GM21619 (cell line): ENCODE data around the gene MCM7.

Experiments
- ATAC-seq: cut with Tn5 transposase; IDR thresholded peaks from one replicate; pipeline ENCODE4 v1.9.1; 2021; ENCODE audit not compliant: unreplicated experiment

MCM7 gene

DNA sequence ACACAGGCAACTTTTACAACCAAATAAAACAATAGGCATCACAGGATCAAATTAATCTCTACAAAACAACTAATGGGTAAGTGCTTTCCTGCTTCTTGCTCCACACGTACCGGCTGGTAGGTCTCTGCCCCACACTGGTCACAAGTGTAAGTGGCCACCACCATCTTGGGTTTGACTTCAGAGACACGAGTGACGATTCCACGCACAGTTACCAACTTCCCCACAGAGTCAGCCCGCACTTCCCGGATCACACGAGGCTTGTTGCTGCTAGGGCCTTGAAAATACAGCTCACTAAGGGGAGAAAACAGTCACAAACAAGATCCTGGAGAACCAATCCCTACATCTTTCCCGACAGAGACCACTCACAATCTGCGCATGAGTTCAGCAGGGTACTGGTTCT is 2.3 kb downstream of the MCM7 start:
- no peak for ATAC-seq

DNA sequence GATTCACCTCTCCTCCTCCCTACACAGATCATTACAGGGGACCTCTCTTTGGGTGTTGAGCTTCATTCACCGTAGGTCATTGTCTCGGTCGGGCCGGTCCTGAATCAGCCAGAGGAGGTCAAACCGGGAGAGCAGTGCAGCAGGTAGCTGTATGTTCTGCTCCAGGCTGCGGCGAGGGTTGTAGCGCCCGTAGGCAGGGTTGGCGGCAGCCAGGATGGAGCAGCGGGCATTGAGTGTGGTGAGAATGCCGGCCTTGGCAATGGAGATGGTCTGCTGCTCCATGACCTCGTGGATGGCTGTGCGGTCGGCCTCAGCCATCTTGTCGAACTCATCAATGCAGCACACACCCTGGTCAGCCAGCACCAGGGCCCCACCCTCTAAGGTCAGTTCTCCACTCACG is 5.5 kb downstream of the MCM7 start:
- ATAC-seq = no peak

DNA sequence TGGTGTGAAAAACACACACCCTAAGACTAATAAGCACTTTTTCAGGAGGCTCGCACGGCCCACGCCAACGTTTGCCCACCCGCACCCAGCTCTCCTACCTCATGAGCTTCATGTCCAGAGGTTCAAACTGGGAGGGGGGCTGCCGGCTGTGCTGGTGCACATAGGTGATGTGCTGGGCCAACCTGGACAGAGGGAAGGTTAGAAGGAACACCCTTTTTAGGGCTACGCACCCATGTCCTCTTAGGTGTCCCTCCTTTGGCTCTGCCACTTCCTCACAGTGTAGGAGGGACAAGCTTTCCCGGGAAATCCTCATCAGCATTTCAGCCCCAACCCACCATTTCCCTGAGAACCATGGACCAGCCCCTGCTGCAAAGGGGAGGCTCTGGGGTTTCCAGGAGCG is 5.9 kb downstream of the MCM7 start:
- ATAC-seq = no peak

DNA sequence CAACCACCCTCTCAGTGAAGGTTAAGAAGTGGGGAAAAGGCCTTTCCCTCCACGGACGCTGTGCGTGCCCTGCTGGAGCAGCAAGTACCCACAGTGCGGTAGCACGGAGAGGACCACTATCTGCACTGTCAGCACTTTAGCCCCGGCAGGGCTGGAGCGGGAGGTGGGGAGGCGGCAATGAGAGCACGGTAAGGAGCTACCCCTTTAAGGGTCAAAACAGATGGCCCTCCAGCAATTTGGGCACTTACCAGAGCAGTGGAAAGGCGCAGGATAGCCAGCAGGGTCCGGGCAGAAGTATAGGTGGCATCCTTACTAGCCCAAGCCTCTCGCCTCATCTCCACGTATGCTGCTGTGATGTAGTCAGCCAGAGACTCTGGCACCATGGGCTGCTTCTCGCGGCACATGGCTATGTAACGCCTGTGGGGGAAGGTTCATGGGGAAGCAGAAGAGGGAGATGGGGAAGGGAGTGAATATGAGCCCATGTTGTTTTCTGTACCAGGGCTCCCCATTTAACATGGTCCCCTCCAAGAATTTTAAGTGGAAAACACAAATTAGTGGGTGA is 7.2 kb downstream of the MCM7 start:
- ATAC-seq = no peak

DNA sequence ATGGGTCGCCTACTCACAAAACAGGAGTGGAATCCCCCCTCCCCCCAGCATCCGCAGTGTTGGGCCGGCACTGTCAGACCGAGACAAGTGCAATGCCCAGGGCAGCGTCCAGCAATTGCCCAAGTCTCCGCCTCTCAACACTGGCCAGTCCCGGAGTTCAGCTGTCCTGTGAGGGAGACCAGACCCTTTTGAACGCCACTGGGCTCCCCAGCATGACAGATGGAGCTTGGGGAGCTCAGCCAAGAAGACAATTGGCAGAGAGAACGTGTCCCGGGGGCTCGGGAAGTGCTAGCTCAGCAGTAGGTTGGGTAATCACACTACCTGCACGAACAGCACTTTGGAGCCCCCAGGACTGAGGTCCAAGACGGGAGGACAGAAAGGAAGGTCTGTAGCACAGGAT is 7.7 kb downstream of the MCM7 start:
- no peak for ATAC-seq

DNA sequence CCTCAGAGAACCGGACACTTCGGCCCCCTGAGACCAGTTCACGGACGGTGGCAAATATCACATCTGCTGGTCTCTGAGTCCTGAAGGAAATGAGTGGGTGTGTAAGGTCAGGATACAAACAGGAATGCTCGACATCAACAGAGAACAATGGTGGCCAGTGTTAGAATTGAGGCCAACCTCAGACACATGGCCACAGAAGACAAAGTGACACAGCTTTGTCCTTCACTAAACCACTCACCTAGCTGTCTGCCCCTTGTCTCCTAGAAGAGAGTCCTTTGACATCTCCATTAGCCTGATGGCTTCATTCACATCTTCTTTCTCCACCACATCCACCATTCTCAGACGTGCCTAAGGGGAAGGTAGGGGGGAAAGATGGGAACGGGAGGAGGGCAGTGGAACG is 8.1 kb downstream of the MCM7 start:
- no peak for ATAC-seq

DNA sequence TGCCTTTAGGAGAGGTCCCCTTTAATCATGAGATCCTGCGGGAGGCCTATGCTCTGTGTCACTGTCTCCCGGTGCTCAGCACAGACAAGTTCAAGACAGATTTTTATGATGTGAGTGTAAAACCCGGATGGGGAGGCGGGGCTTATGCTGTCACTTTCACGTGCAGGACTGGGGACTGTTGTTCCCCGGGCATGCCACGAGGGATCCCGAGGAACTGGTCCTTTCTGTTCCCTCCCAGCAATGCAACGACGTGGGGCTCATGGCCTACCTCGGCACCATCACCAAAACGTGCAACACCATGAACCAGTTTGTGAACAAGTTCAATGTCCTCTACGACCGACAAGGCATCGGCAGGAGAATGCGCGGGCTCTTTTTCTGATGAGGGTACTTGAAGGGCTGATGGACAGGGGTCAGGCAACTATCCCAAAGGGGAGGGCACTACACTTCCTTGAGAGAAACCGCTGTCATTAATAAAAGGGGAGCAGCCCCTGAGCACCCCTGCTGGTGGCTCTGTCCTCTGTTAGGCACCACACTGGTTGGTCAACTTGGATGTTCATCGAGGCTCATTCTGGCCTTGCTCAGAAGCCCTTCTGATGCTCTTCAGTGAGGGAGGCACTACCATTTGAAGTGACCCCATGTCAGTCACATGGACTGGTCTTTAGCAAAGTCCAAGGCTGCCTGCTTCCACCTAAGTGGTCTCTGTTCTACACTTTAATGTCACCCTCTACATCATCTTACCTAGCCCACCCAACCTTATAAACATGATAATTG is 9.6 kb downstream of the MCM7 start:
- ATAC-seq = no peak

DNA sequence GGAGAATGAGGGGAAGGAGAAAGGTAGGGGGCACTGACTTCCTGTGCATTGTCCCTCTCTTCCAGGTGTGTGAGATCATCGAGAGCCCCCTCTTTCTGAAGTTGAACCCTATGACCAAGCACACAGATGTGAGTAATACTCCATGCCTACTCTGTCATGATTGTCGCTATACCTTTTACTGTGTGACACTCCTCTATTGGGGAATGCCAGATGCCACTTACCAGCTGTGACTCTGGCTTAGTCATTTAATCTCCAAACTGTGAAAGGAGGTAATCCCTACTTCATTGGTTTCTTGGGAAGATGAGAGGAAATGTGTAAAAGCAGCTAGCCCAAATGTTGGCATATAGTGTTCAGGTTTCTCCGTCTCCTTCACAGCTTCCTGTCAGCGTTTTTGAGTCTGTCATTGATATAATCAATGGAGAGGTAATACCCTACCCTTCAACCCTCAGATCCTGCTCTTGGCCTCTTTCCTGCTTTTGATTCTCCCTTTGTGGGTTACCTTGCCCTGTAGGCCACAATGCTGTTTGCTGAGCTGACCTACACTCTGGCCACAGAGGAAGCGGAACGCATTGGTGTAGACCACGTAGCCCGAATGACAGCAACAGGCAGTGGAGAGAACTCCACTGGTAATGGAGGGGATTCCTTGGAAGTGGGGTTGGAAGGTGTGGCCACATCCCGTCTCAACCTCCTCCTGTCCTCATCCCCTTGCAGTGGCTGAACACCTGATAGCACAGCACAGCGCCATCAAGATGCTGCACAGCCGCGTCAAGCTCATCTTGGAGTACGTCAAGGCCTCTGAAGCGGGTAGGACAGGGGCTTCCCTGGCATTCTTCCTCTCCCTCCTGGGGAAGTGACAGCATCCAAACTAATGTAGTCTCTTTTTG is 10.4 kb downstream of the MCM7 start:
- ATAC-seq = no peak

DNA sequence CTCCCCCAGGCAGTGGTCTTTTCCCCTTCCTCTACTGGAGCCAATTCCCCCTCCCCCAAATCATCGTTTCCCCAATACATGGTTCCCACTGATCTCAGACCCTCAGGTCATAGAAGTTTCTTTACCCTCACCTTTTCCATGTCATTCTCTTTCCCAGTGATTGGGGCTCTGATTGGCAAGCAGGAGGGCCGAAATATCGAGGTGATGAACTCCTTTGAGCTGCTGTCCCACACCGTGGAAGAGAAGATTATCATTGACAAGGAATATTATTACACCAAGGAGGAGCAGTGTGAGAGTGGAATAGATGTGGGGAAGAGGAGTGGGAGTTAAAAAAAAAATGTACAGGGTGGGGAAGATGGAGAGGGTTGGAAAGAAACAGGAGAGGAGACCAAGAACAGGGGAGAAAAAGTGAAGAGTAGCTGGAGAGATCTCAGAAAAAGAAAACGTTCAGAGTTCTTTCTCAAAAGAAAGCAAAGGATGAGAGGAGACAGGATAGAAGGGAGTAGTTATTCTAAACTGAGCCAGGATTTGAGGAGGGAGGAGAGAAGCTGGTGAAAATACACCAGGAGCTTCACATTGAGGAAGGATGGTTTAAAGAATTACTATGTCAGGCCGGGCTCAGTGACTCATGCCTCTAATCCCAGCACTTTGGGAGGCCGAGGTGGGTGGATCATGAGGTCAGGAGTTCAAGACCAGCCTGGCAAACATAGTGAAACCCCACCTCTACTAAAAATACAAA is 11.6 kb downstream of the MCM7 start:
- no peak for ATAC-seq

DNA sequence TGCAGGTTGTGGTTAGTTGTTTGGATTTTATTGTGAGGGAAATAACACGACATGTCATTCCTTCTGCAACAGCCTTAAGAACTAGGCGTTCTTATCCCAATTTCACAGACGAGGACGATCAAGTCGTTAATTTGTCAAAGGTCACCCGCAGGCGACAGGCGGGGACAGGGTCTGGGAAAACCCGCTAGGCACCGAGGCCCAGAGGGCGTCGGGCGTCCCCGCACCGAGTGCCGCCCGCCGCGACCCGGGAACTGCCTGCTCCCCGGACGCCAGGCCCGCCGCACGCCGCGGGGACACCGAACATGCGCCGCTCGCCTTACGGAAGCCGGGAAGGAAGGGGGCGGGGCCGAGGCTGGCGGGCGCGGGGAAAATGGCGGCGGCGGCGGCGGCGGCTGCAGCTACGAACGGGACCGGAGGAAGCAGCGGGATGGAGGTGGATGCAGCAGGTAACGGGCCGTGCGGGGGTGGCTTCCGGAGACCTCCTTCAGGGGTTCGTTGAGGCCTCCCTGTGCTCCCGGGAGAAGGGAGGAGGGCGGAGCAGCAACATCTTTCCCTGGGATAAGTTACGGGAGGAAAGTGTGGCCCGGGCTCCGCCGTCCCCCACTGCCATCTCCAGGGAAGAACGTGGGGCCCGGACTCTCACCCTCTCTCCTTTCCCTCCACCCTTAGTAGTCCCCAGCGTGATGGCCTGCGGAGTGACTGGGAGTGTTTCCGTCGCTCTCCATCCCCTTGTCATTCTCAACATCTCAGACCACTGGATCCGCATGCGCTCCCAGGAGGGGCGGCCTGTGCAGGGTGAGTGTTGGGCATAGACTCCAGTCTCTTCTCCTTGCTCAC is 12.4 kb downstream of the MCM7 start, which contains the start of gene COPS6:
Gene COPS6 (plus strand): TSS at position 349 of the 837 bp plus-strand sequence. CDS start 22 bp downstream, at position 371.
- peak; percentile 44 for ATAC-seq

DNA sequence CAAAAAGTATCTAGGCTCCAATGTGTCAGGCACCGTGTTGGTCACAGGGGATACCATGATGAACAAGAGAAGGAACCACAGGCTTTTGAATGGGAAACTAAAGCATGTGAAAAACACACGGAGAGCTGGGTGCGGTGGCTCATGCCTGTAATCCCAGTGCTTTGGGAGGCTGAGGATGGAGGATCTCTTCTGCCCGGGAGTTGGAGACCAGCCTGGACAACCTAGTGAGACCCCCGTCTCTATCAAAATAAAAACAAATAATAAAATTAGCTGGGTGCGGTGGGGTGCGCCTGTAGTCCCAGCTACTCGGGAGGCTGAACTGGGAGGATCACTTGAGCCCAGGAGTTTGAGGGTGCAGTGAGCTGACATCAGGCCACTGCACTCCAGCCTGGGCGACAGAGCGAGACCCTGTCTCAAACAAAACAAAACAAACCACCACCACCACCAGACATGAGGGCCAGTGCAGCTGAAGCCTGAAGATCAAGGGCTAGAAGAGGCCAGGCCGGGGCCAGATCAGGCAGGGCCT is 13.0 kb downstream of the MCM7 start:
- ATAC-seq = peak; percentile 4

DNA sequence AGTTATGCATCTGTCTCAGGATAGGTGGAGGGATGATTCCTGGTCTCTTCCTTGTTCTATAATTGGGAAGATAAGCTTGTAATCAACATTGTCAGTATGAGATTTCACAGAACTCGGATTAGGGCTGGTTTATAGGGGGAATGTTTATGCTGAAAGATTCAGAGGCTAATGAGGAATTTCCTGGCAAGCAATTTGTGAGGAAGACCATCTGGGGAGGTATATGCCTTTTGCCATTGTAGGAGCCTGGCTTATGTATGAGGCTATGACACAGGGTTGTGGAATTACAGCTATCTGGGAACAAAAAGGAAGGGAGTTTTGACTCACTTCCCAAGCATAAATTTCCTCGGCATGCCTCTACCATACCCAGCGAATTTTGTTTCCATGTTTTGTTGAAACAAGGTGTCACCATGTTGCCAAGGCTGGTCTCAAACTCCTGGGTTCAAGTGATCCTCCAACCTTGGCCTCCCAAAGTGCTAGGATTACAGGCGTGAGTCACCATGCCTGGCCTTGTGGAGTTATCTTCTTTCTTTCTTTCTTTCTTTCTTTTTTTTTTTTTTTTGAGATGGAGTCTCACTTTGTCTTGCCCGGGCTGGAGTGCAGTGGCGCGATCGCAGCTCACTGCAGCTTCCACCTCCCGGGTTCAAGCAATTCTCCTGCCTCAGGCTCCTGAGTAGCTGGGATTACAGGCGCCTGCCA is 14.0 kb downstream of the MCM7 start:
- ATAC-seq = no peak

DNA sequence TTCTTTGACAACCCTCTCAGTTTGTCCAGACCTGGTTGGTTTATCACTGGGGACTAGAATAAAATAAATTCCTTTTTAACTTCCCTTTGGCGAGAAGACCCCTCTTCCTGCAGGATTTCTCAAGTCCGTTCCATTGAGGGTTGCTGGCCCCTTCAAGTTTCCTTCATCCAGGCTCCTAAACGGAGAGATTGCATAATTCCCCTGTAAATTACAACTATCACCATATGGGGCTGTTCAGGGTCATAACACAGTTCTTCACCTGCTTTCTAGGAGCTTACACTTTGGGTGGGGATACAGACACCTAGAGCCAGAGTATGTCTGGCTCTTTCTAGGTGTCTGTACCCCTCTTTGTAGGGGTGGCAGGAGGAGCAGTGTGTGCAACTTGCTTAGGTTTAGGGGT is 15.7 kb downstream of the MCM7 start:
- ATAC-seq = no peak

DNA sequence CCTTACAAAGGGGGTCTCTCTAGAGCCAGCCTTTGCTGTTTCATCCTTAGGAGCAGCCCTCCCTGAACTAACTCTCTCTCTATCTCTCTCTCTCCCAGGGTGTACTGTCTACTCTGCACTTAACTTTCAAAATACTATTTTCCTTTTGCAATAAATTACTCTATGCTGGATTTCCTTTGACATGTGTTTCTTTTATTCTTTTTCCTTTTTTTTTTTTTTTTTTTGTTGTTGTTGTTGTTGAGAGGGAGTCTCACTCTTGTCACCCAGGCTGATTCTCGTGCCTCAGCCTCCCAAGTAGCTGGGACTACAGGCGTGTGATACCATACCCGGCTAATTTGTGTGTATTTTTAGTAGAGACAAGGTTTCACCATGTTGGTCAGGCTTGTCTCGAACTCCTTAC is 18.2 kb downstream of the MCM7 start:
- no peak for ATAC-seq

DNA sequence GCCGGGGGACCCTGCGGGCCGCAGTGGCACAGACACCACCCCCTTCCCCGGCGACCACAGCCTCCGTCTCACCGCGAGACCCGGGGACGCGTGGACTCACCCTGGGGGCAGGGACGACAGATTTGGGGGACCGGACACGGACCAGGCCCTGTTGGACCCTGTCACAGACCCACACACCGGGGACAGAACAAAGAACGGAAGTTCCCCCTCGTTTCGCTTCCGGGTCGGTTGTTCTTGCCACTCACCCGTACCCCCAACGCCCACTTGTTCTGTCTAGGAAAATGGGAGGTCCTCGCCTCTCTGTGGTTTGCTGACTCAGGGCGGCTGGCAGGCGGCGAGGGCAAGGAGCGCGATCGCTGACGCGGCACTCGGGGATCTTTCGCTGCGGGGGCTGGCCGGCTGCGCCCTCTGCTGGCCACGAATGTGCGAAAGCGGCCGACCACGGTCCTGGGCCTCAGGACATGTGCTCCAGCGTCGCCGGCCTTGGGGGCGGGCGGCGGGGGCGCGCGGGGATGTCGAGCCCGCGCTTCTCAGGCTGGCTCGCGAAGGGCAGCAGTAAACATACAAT is 19.6 kb downstream of the MCM7 start, which contains the start of gene ZNF3:
Gene ZNF3 (minus strand): TSS at position 189 of the 568 bp plus-strand sequence. CDS start 4,366 bp downstream, outside the sequence.
- peak; percentile 69 for ATAC-seq

DNA sequence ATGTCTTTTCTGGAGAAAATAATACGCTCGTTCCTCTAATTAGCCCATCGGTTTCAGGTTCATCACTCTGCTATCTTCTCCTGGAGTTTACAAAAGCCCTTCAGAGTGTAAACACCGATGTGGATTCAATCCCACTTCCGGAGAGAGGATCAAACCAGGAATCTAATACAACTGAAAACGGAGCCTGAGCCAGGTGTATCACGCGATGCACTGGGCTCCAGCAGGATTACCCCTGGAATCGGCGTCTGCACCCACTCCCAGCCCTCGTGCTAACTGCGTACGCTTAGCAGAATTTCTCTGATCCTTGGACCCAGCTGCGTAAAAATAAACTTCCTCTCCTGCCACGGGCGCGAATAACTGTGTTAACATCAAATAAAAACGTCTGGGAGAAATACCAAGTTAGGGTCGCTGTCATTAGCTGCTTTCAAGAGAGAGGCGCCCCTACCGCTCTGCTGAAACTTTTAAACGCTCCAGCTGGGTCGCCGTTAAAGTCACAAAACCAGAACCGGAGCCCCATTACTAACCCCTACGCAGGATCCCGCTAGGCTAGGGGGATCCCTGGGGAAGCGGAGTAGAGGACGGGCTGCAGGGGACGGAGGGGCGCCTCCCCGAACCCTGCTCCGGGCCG is 20.2 kb downstream of the MCM7 start:
- peak; percentile 6 for ATAC-seq

DNA sequence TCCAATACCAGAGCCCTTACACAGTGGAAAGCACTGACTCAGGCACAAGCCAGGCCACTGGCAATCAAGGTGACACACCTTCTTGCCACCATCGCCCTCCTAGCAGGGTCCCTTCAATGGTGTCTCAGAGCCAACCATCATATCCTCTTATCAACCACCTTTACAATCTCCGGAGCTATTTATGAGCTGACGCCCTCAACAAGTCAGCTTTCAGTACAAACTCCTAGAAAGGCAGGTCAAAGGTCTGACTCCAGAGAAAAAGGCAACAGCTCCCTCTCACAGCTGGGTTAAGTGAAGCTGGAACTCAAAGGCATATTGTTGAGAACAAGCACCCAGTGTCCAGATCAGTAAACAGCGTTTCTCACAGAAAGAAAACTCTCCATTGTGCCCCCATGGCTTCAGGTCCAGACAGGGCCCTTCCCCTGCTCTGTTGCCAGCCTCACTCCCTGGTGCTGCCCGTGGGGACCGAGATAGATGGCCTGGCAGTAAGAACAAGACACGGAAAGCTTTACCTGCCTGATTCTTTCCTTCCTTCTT is 22.1 kb downstream of the MCM7 start:
- ATAC-seq = no peak

DNA sequence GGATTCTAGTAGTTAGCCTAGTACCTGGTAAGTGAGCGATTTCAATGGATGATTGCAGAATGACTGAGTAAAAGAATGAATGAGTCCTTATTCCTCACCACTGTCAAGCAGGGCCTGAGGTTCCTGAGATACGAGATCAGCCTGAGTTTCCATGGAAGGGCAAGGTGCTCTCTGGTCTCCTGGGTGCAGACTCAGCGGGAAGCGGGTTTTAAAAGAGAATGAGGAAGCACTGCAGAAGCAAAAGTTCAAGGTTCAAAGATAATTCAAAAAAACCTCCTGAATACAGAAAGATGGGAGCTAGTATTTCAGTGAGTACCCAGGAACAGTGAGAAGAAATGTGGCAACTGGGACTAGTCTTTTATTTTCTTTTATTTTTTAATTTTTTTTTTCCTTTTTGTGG is 24.0 kb downstream of the MCM7 start:
- ATAC-seq = no peak
